ENCODE measurements around the gene UBAP1. TPM values are rescaled to one million over a fixed set of nuclear protein-coding genes. Genes with fewer than 3 reads are reported as not detected.
A peak's percentile ranks its signal among the peaks of the same experiment; 100 is the strongest.
"Not testable (repeated sequence)": the region's sequence is repeated elsewhere in the genome, so short reads cannot be mapped to it uniquely, and the experiment has no call there.

UBAP1 gene
- total and polyA plus RNA-seq, 9 of the 15 experiments (the other 6 are each of a cell fraction or from before 2014, with no cell fraction given): 1.3 to 33.4 (median 16.5) TPM

- Histone ChIP-seq H3K4me3 (no peak overlapping the region), H3K79me2 (ENCODE audit: control insufficient read depth, insufficient read depth, low read length) (no peaks in the 10 kb centered on the region), H4K20me1 (replicated peaks; ENCODE audit: control insufficient read depth, insufficient read depth, low read length) (no peaks in the 10 kb centered on the region), H3K36me3 (ENCODE audit: control insufficient read depth, insufficient read depth, low read length) (peaks cover 5% of the 10 kb centered on the region; the same call in 2 of the 3 replicates), H3K4me1 (replicated peaks in 1 of 2; ENCODE audit: control insufficient read depth in 2 of 2, insufficient read depth in 2 of 2, low read length in 2 of 2) (no peaks in the 10 kb centered on the region), H2AFZ (ENCODE audit: low read depth, low read length) (no peak overlapping the region), H3K27ac (ENCODE audit: extremely low read depth, low read depth, low read length) (no peak overlapping the region), H3K9ac (ENCODE audit: insufficient read depth in 1 of 2, low read depth in 2 of 2, low read length in 2 of 2) (no peak overlapping the region), H3K9me1 (ENCODE audit: control insufficient read depth, insufficient read depth, low read length) (no peaks in the 10 kb centered on the region), H3K27me3 (ENCODE audit: control insufficient read depth in 2 of 2, insufficient read depth in 2 of 2, low read length in 2 of 2) (no peaks in the 10 kb centered on the region), H3K9me3 (replicated peaks; ENCODE audit: control insufficient read depth, insufficient read depth, low read depth, low read length) (no peaks in the 10 kb centered on the region), H3K4me2 (ENCODE audit: insufficient read depth, low read length) (no peak overlapping the region)
- no peak for ATAC-seq
- CTCF ChIA-PET (ENCODE audit: low intra/inter-chr PET ratio): no interaction called here
- intact Hi-C loops (cut with micrococcal nuclease) (no loop called here), in situ Hi-C loops (cut with MboI) (no loop called here)
- 91% methylated on average over 2 of the region's 3 CpGs for WGBS (ENCODE audit: insufficient coverage, low coverage, missing lambda C conversion rate)
- TF ChIP-seq CXXC5 (CRISPR knock-in tag; IDR thresholded peaks at IDR 0.05) (no peak), ZNF124 (CRISPR knock-in tag; IDR thresholded peaks at IDR 0.05) (no peak), TEAD1 (CRISPR knock-in tag; IDR thresholded peaks at IDR 0.05) (no peak), GABPA (tag; conservative IDR thresholded peaks at IDR 0.05; ENCODE audit: low read depth) (no peak), CBFA2T3 (IDR thresholded peaks at IDR 0.05) (no peak), CGGBP1 (CRISPR knock-in tag; IDR thresholded peaks at IDR 0.05) (no peak), CREB5 (CRISPR knock-in tag; IDR thresholded peaks at IDR 0.05) (no peak), STAT5A (IDR thresholded peaks at IDR 0.05; ENCODE audit: borderline replicate concordance, low read length) (no peak)
- POLR2A ChIA-PET: no interaction called here
- FAIRE-seq: no peak
- no peak for DNase-seq (ENCODE audit: extremely low read depth in 1 of 4, low spot score in 3 of 4)
- BruUV-seq (replicated peaks): no TSS peak
Observed at GRCh38 chr9:34272101-34272541, 93.3 kb downstream of the UBAP1 start.

GRCh38 chr9:34273588-34273987 is 94.7 kb downstream of the UBAP1 start:
- H3K9me3 ChIP-seq (replicated peaks; ENCODE audit: control insufficient read depth, insufficient read depth, low read depth, low read length); DNase-seq (ENCODE audit: extremely low read depth in 1 of 4, low spot score in 3 of 4); H3K79me2 ChIP-seq (ENCODE audit: control insufficient read depth, insufficient read depth, low read length); H2AFZ ChIP-seq (ENCODE audit: low read depth, low read length); FAIRE-seq; H3K36me3 ChIP-seq (ENCODE audit: control insufficient read depth, insufficient read depth, low read length); H3K9ac ChIP-seq (ENCODE audit: insufficient read depth in 1 of 2, low read depth in 2 of 2, low read length in 2 of 2); H3K27me3 ChIP-seq (ENCODE audit: control insufficient read depth in 2 of 2, insufficient read depth in 2 of 2, low read length in 2 of 2); H3K4me3 ChIP-seq; H3K4me2 ChIP-seq (ENCODE audit: insufficient read depth, low read length); H3K4me1 ChIP-seq (replicated peaks in 1 of 2; ENCODE audit: control insufficient read depth in 2 of 2, insufficient read depth in 2 of 2, low read length in 2 of 2); in situ Hi-C loops (cut with MboI); intact Hi-C loops (cut with micrococcal nuclease); H3K9me1 ChIP-seq (ENCODE audit: control insufficient read depth, insufficient read depth, low read length); CTCF ChIA-PET (ENCODE audit: low intra/inter-chr PET ratio); POLR2A ChIA-PET; H4K20me1 ChIP-seq (replicated peaks; ENCODE audit: control insufficient read depth, insufficient read depth, low read length); ATAC-seq; H3K27ac ChIP-seq (ENCODE audit: extremely low read depth, low read depth, low read length): not testable (repeated sequence)
- WGBS (ENCODE audit: insufficient coverage, low coverage, missing lambda C conversion rate): no CpG with 5 or more reads among the region's 2 CpGs
- BruUV-seq (replicated peaks): TSS peak; percentile 46
